ENCODE data around the gene SLC38A4.

DNA sequence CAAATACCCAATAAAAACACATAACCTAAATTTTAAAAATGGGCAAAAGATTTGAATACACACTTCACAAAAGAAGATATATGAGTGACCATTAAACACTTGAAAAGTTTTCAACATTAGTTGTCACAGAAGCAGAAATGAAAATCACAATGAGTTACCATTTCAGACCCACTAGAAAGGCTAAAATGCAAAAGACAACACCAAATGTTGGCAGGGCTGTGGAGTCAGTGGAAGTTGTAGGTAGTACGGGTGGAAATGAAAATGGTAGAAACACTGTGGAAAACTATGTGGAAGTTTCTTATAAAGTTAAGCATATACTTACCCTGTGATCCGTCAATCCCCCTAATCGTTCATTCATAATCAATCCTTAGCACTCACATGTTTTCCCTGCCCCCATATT lies 61.8 kb downstream of the SLC38A4 start:
- no peak for TF ChIP-seq POLR2AphosphoS5 (IDR thresholded peaks at IDR 0.05; ENCODE audit: low read depth, low read length)
- TF ChIP-seq TAF1 (IDR thresholded peaks at IDR 0.05; ENCODE audit: borderline replicate concordance, insufficient read depth, low read length): no peak
- no peak for TF ChIP-seq SIN3A (IDR thresholded peaks at IDR 0.05; ENCODE audit: borderline replicate concordance, insufficient read depth, low read length)
- TF ChIP-seq, protein P1, sequence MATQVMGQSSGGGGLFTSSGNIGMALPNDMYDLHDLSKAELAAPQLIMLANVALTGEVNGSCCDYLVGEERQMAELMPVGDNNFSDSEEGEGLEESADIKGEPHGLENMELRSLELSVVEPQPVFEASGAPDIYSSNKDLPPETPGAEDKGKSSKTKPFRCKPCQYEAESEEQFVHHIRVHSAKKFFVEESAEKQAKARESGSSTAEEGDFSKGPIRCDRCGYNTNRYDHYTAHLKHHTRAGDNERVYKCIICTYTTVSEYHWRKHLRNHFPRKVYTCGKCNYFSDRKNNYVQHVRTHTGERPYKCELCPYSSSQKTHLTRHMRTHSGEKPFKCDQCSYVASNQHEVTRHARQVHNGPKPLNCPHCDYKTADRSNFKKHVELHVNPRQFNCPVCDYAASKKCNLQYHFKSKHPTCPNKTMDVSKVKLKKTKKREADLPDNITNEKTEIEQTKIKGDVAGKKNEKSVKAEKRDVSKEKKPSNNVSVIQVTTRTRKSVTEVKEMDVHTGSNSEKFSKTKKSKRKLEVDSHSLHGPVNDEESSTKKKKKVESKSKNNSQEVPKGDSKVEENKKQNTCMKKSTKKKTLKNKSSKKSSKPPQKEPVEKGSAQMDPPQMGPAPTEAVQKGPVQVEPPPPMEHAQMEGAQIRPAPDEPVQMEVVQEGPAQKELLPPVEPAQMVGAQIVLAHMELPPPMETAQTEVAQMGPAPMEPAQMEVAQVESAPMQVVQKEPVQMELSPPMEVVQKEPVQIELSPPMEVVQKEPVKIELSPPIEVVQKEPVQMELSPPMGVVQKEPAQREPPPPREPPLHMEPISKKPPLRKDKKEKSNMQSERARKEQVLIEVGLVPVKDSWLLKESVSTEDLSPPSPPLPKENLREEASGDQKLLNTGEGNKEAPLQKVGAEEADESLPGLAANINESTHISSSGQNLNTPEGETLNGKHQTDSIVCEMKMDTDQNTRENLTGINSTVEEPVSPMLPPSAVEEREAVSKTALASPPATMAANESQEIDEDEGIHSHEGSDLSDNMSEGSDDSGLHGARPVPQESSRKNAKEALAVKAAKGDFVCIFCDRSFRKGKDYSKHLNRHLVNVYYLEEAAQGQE (IDR thresholded peaks at IDR 0.05; ENCODE audit: insufficient read depth in 1 of 2, low read depth in 2 of 2, low read length in 2 of 2): no peak

Measured in PFSK-1 (cell line).